GM23338 (cell line): ENCODE results near the gene OPTC.

Source experiments
- CREB1 ChIP-seq: fragments of 250-450 bp; sonication (Bioruptor Pico); IDR thresholded peaks from 2 replicates; pipeline ENCODE4 v1.5.0; 2020; ENCODE audit warnings: low read depth, mild to moderate bottlenecking, moderate library complexity
- EZH2 ChIP-seq: fragments of 200-600 bp; sonication (generic); IDR thresholded peaks from one replicate; pipeline ENCODE4 v1.8.0; 2017; ENCODE audit warnings: antibody characterized with exemption, mild to moderate bottlenecking, low read depth; ENCODE audit not compliant: unreplicated experiment
- EZH2phosphoT487 ChIP-seq: fragments of 200-600 bp; sonication (generic); IDR thresholded peaks from one replicate; pipeline ENCODE4 v1.8.1; 2018; ENCODE audit warnings: antibody characterized with exemption; ENCODE audit not compliant: unreplicated experiment
- JUNB ChIP-seq: IDR thresholded peaks from one replicate; pipeline ENCODE4 v1.6.1; 2016; ENCODE audit warnings: antibody characterized with exemption; ENCODE audit not compliant: unreplicated experiment
- NANOG ChIP-seq: IDR thresholded peaks from 2 replicates; pipeline ENCODE4 v1.6.1; 2016; ENCODE audit warnings: antibody characterized with exemption, borderline replicate concordance
- POLR2AphosphoS5 ChIP-seq: IDR thresholded peaks from 2 replicates; pipeline ENCODE4 v1.6.1; 2016; ENCODE audit warnings: antibody characterized with exemption, low read depth
- STAT1 ChIP-seq: IDR thresholded peaks from one replicate; pipeline ENCODE4 v1.6.1; 2016; ENCODE audit warnings: antibody characterized with exemption; ENCODE audit not compliant: unreplicated experiment
- ZNF114 ChIP-seq: fragments of 250-450 bp; sonication (Bioruptor Pico); IDR thresholded peaks from 2 replicates; pipeline ENCODE4 v1.5.0; 2020; ENCODE audit warnings: mild to moderate bottlenecking, moderate library complexity
- ZNF331 ChIP-seq: fragments of 250-450 bp; sonication (Bioruptor Pico); IDR thresholded peaks from 2 replicates; pipeline ENCODE4 v1.5.0; 2020; ENCODE audit warnings: low read depth, mild to moderate bottlenecking, moderate library complexity
- TF ChIP-seq, protein P1 (sequence below), 2 experiments: fragments of 200-600 bp in 1 of 2; sonication (generic) in 1 of 2; conservative IDR thresholded peaks; 2 replicates each; pipeline versions ENCODE4 v1.5.1 to v1.6.1; 2016 to 2017; ENCODE audit warnings: antibody characterized with exemption in 2 of 2, low read depth in 2 of 2, mild to moderate bottlenecking in 2 of 2, moderate library complexity in 1 of 2
- TF ChIP-seq, protein P2 (sequence below): IDR thresholded peaks from one replicate; pipeline ENCODE4 v1.6.1; 2018; ENCODE audit warnings: antibody characterized with exemption; ENCODE audit not compliant: unreplicated experiment
- TF ChIP-seq, protein P3 (sequence below): IDR thresholded peaks from 2 replicates; pipeline ENCODE4 v1.6.1; 2016; ENCODE audit warnings: antibody characterized with exemption

DNA sequence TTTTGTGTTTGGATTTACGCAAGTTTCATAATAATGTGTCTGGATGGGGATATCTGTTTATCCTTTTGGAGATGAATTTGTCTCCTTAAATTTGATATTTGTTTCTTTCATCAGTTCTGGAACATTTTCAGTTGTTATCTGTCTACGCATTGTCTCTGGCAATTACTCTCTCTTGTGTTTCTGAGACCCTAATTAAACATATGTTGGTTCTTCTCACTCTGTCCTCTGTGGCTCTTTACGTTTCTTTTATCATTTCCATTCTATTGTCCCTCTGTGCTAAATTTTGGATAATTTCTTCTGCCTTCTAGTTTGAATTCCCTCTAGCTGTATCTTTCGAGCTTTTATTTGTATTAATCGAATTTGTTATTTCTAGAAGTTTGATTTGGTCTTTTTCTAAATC, 35.9 kb upstream of the OPTC start:
- TF ChIP-seq POLR2AphosphoS5 (no peak), EZH2 (no peak), EZH2phosphoT487 (no peak), STAT1 (no peak), CREB1 (no peak), JUNB (no peak), ZNF331 (CRISPR knock-in tag) (no peak), NANOG (no peak), ZNF114 (CRISPR knock-in tag) (no peak)
- TF ChIP-seq, protein P1, sequence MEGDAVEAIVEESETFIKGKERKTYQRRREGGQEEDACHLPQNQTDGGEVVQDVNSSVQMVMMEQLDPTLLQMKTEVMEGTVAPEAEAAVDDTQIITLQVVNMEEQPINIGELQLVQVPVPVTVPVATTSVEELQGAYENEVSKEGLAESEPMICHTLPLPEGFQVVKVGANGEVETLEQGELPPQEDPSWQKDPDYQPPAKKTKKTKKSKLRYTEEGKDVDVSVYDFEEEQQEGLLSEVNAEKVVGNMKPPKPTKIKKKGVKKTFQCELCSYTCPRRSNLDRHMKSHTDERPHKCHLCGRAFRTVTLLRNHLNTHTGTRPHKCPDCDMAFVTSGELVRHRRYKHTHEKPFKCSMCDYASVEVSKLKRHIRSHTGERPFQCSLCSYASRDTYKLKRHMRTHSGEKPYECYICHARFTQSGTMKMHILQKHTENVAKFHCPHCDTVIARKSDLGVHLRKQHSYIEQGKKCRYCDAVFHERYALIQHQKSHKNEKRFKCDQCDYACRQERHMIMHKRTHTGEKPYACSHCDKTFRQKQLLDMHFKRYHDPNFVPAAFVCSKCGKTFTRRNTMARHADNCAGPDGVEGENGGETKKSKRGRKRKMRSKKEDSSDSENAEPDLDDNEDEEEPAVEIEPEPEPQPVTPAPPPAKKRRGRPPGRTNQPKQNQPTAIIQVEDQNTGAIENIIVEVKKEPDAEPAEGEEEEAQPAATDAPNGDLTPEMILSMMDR (conservative IDR thresholded peaks at IDR 0.05; ENCODE audit: low read depth in 2 of 2): no peak
- TF ChIP-seq, protein P2, sequence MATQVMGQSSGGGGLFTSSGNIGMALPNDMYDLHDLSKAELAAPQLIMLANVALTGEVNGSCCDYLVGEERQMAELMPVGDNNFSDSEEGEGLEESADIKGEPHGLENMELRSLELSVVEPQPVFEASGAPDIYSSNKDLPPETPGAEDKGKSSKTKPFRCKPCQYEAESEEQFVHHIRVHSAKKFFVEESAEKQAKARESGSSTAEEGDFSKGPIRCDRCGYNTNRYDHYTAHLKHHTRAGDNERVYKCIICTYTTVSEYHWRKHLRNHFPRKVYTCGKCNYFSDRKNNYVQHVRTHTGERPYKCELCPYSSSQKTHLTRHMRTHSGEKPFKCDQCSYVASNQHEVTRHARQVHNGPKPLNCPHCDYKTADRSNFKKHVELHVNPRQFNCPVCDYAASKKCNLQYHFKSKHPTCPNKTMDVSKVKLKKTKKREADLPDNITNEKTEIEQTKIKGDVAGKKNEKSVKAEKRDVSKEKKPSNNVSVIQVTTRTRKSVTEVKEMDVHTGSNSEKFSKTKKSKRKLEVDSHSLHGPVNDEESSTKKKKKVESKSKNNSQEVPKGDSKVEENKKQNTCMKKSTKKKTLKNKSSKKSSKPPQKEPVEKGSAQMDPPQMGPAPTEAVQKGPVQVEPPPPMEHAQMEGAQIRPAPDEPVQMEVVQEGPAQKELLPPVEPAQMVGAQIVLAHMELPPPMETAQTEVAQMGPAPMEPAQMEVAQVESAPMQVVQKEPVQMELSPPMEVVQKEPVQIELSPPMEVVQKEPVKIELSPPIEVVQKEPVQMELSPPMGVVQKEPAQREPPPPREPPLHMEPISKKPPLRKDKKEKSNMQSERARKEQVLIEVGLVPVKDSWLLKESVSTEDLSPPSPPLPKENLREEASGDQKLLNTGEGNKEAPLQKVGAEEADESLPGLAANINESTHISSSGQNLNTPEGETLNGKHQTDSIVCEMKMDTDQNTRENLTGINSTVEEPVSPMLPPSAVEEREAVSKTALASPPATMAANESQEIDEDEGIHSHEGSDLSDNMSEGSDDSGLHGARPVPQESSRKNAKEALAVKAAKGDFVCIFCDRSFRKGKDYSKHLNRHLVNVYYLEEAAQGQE: no peak
- TF ChIP-seq, protein P3, sequence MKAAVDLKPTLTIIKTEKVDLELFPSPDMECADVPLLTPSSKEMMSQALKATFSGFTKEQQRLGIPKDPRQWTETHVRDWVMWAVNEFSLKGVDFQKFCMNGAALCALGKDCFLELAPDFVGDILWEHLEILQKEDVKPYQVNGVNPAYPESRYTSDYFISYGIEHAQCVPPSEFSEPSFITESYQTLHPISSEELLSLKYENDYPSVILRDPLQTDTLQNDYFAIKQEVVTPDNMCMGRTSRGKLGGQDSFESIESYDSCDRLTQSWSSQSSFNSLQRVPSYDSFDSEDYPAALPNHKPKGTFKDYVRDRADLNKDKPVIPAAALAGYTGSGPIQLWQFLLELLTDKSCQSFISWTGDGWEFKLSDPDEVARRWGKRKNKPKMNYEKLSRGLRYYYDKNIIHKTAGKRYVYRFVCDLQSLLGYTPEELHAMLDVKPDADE: no peak
